Rectal smooth muscle tissue (tissue), 1 donor: ENCODE measurements around the gene LRAT.
"Not testable (repeated sequence)": the region's sequence is repeated elsewhere in the genome, so short reads cannot be mapped to it uniquely, and the experiment has no call there.

Experiments used
- H3K27ac ChIP-seq: one replicate; pipeline ENCODE4 v1.7.0; 2013; ENCODE audit warnings: low read depth, low read length, inconsistent platforms
- H3K27me3 ChIP-seq: one replicate; pipeline ENCODE4 v1.7.0; 2013; ENCODE audit warnings: low read length; ENCODE audit not compliant: control insufficient read depth, insufficient read depth
- H3K36me3 ChIP-seq: one replicate; pipeline ENCODE4 v1.7.0; 2013; ENCODE audit warnings: low read length; ENCODE audit not compliant: control insufficient read depth, insufficient read depth
- H3K4me1 ChIP-seq: one replicate; pipeline ENCODE4 v1.7.0; 2013; ENCODE audit warnings: low read length; ENCODE audit not compliant: control insufficient read depth, insufficient read depth
- H3K4me3 ChIP-seq: one replicate; pipeline ENCODE4 v1.7.0; 2013; ENCODE audit warnings: low read length
- H3K9ac ChIP-seq: one replicate; pipeline ENCODE4 v1.7.0; 2013; ENCODE audit warnings: low read length

Gene LRAT

DNA sequence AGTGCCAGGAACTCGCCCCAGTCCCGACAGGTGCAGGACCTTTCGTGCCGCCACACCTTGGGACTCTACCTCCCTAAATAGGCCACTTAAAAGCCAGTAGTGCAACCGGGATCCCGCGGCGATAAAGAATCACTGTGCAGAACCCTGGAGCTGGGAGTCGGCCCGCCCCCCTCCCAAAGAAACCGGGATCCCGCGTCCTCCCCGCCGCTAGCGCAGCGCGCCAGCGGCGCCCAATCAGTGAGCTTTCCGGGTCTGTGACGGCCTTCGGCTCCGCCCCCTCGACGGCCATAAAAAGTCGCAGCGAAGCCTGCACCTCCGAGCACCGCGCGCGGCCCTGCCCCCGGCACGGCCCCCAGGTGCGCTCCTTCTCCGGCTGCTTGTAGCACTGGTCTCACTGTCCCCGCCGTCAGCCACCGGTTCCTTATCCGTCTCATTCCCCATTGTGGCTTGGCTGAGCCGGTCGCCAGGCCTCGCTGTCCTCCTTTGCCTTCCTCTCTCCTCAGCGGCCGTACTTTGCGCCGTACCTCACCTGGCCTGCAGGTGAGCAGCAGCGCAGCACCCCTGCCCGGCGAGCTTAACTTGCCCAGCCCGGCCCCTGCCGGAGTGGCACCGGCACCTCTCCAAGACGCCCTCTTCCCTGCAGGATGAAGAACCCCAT lies at the start of gene LRAT:
Gene LRAT, plus strand, starts transcription at position 318 of the 658 bp plus-strand sequence. Its CDS starts 327 bp downstream, at position 645.
- Histone ChIP-seq H3K27ac (no peak within 1 kb of the TSS), H3K36me3 (no peaks in the 10 kb centered on the region), H3K9ac (no peak within 1 kb of the TSS), H3K27me3 (no peaks in the 10 kb centered on the region), H3K4me1 (peaks cover 2% of the 10 kb centered on the region), H3K4me3 (peak within 1 kb of the TSS; percentile 69)

DNA sequence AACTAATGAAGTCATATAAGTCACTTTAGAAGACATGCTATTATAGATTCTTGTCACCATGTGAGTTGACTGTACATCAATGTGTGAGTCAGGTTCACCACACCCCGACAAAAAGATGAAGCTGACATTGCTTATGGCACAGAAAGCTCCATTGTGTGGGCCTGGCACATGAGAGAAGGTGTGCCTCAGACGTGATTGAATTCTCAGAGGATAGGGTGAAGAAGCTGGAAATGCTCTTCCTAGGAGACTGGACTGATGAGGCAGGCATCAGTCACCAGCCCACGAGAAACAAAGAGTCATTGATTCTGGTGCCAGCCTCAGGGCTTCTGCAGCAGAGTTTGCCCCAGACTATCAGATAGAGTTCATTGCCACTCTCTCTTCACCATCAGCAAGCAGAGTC lies 35.9 kb upstream of the LRAT start:
- H3K9ac ChIP-seq = no peak overlapping the region
- no peaks in the 10 kb centered on the region for H3K4me1 ChIP-seq
- H3K36me3 ChIP-seq = no peaks in the 10 kb centered on the region
- no peak overlapping the region for H3K27ac ChIP-seq
- H3K4me3 ChIP-seq = no peak overlapping the region
- no peaks in the 10 kb centered on the region for H3K27me3 ChIP-seq

DNA sequence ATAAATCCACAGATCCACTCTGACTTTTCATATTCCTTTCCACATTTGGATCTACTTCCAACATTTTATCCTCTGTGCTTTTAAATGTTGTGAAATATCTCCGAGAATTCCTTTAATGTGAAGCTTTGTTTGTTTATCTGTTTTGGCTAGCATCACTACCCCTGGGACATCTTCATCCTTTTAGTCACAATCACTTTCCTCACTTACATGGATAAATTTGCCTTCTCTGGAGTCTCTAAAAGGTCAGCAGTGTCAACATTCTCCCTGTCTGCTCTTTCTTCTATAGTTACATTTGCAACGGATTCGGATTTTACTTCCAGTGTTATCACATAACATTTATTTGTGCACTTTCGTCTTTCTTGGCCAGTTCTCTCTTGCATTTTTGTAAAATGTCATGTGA lies 34.2 kb upstream of the LRAT start:
- no peaks in the 10 kb centered on the region for H3K27me3 ChIP-seq
- no peaks in the 10 kb centered on the region for H3K36me3 ChIP-seq
- no peak overlapping the region for H3K9ac ChIP-seq
- no peak overlapping the region for H3K27ac ChIP-seq
- no peaks in the 10 kb centered on the region for H3K4me1 ChIP-seq
- H3K4me3 ChIP-seq = no peak overlapping the region

- H3K27ac ChIP-seq = no peak overlapping the region
- H3K27me3 ChIP-seq = no peaks in the 10 kb centered on the region
- no peaks in the 10 kb centered on the region for H3K36me3 ChIP-seq
- H3K4me3 ChIP-seq = no peak overlapping the region
- H3K9ac ChIP-seq = no peak overlapping the region
- no peaks in the 10 kb centered on the region for H3K4me1 ChIP-seq
These were observed 32.3 kb upstream of the LRAT start for GRCh38 chr4:154711522-154711921.

GRCh38 chr4:154714339-154715040 lies 29.3 kb upstream of the LRAT start:
- Histone ChIP-seq H3K27ac (no peak overlapping the region), H3K4me1 (no peaks in the 10 kb centered on the region), H3K27me3 (no peaks in the 10 kb centered on the region), H3K4me3 (no peak overlapping the region), H3K36me3 (no peaks in the 10 kb centered on the region), H3K9ac (no peak overlapping the region)

DNA sequence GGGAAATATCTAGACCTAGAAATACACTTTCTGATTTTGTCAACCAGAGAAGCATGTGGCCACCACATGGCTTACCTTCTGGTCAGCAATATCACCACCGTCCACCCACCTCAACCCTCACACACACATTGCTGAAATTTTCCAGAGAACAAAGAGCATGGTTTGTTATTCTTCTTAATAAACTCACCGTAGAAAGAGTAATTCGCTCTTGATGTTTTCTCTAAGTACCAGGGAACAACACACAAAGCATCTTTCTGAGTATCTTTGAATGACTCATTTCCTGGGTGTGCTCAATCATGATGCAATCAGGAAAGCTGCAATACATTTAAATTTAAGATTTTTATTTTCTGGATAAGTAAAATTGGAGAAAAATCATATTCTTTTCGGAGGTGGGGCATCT lies 24.7 kb upstream of the LRAT start:
- Histone ChIP-seq H3K27me3 (no peaks in the 10 kb centered on the region), H3K36me3 (no peaks in the 10 kb centered on the region), H3K9ac (no peak overlapping the region), H3K27ac (no peak overlapping the region), H3K4me1 (no peaks in the 10 kb centered on the region), H3K4me3 (no peak overlapping the region)

- H3K4me1 ChIP-seq = no peaks in the 10 kb centered on the region
- no peaks in the 10 kb centered on the region for H3K36me3 ChIP-seq
- no peak overlapping the region for H3K9ac ChIP-seq
- H3K27ac ChIP-seq = no peak overlapping the region
- no peaks in the 10 kb centered on the region for H3K27me3 ChIP-seq
- H3K4me3 ChIP-seq = no peak overlapping the region
These were observed 23.7 kb upstream of the LRAT start for GRCh38 chr4:154720123-154720522.

GRCh38 chr4:154720618-154721267 lies 23.1 kb upstream of the LRAT start:
- Histone ChIP-seq H3K4me3 (no peak overlapping the region), H3K4me1 (no peaks in the 10 kb centered on the region), H3K36me3 (no peaks in the 10 kb centered on the region), H3K9ac (no peak overlapping the region), H3K27me3 (no peaks in the 10 kb centered on the region), H3K27ac (no peak overlapping the region)

- Histone ChIP-seq H3K27ac (no peak overlapping the region), H3K27me3 (no peaks in the 10 kb centered on the region), H3K4me1 (no peaks in the 10 kb centered on the region), H3K36me3 (no peaks in the 10 kb centered on the region), H3K9ac (no peak overlapping the region), H3K4me3 (no peak overlapping the region)
These were observed 21.5 kb upstream of the LRAT start for GRCh38 chr4:154722262-154722661.

DNA sequence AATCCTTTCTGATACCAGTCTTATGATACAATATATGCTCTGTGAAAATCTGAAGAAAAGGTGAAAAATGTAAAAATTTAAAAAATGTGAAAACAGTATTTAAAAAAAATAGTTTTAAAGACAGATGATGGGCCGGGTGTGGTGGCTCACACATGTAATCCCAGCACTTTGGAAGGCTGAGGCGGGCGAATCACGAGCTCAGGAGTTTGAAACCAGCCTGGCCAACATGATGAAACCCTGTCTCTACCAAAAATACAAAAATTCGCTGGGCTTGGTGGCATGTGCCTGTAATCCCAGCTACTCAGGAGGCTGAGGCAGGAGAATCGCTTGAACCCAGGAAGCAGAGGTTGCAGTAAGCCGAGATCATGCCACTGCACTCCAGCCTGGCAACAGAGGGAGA lies 20.2 kb upstream of the LRAT start:
- not testable (repeated sequence) for H3K4me3 ChIP-seq, H3K36me3 ChIP-seq, H3K27me3 ChIP-seq, H3K9ac ChIP-seq, H3K27ac ChIP-seq, H3K4me1 ChIP-seq

GRCh38 chr4:154727540-154727939 lies 16.3 kb upstream of the LRAT start:
- H3K9ac ChIP-seq = no peak overlapping the region
- H3K4me1 ChIP-seq = no peaks in the 10 kb centered on the region
- H3K36me3 ChIP-seq = no peaks in the 10 kb centered on the region
- H3K27ac ChIP-seq = no peak overlapping the region
- no peak overlapping the region for H3K4me3 ChIP-seq
- no peaks in the 10 kb centered on the region for H3K27me3 ChIP-seq

- no peak overlapping the region for H3K4me3 ChIP-seq
- H3K36me3 ChIP-seq = no peaks in the 10 kb centered on the region
- no peak overlapping the region for H3K9ac ChIP-seq
- H3K27ac ChIP-seq = no peak overlapping the region
- no peaks in the 10 kb centered on the region for H3K4me1 ChIP-seq
- H3K27me3 ChIP-seq = no peaks in the 10 kb centered on the region
These were observed 12.0 kb upstream of the LRAT start for GRCh38 chr4:154731756-154732155.
